SK-N-SH (cell line): ENCODE data around the gene ZDHHC24. TPM values are rescaled to one million over a fixed set of nuclear protein-coding genes. Genes with fewer than 3 reads are reported as not detected.

ENCODE experiments used
- CTCF ChIA-PET: fragments of 300-600, 350-600 bp; formaldehyde crosslinking; extraction: SDS; loops from one replicate; lab custom pipeline; 2021; lab: Yijun Ruan, JAX
- POLR2A ChIA-PET: fragments of 350-600 bp; sonication (Branson Sonifier 250); formaldehyde crosslinking; extraction: SDS; loops from one replicate; lab custom pipeline; 2020; ENCODE audit warnings: antibody characterized with exemption, inconsistent platforms; lab: Yijun Ruan, JAX
- DNase-seq: peaks from one replicate; pipeline ENCODE4 v3.0.0; 2012
- H2AFZ ChIP-seq: fragments of 200-600 bp; sonication (generic); 2 replicates; pipeline ENCODE4 v1.8.1; 2016; ENCODE audit warnings: antibody characterized with exemption, mild to moderate bottlenecking, low read depth
- H3F3A ChIP-seq: fragments of 200-600 bp; sonication (generic); replicated peaks from 2 replicates; pipeline ENCODE3; 2016; ENCODE audit warnings: antibody characterized with exemption, mild to moderate bottlenecking; ENCODE audit not compliant: insufficient read depth
- H3K27ac ChIP-seq, 2 experiments: fragments of 200-500 bp in 1 of 2; fragments of 200-600 bp in 1 of 2; sonication (Bioruptor generic) in 1 of 2; sonication (generic), shearing (Covaris generic) in 1 of 2; 2 replicates each; pipeline versions ENCODE4 v1.5.1 to v1.6.1; 2014 to 2016; ENCODE audit warnings: low read depth in 2 of 2, inconsistent platforms in 1 of 2, low read length in 1 of 2, mild to moderate bottlenecking in 1 of 2, mixed read lengths in 1 of 2
- H3K27me3 ChIP-seq: fragments of 200-600 bp; sonication (generic), shearing (Covaris generic); 2 replicates; pipeline ENCODE4 v1.6.1; 2016; ENCODE audit warnings: mixed run types; ENCODE audit not compliant: insufficient read depth
- H3K36me3 ChIP-seq, 2 experiments: fragments of 200-500 bp in 1 of 2; fragments of 200-600 bp in 1 of 2; sonication (Bioruptor generic) in 1 of 2; sonication (generic) in 1 of 2; replicated peaks in 1 of 2; 2 replicates each; pipeline versions ENCODE3 to v1.5.1; 2014 to 2016; ENCODE audit warnings: low read length in 1 of 2, mild to moderate bottlenecking in 1 of 2; ENCODE audit not compliant: insufficient read depth in 2 of 2, control insufficient read depth in 1 of 2
- H3K4me1 ChIP-seq, 2 experiments: fragments of 200-500 bp in 1 of 2; fragments of 200-600 bp in 1 of 2; sonication (Bioruptor generic) in 1 of 2; sonication (generic), shearing (Covaris generic) in 1 of 2; 2 replicates each; pipeline versions ENCODE4 v1.5.1 to v1.6.1; 2014 to 2016; ENCODE audit warnings: low read depth in 1 of 2, low read length in 1 of 2, mixed run types in 1 of 2; ENCODE audit not compliant: insufficient read depth in 2 of 2, control insufficient read depth in 1 of 2
- H3K4me2 ChIP-seq: fragments of 200-600 bp; sonication (generic), shearing (Covaris generic); 2 replicates; pipeline ENCODE4 v1.6.1; 2017; ENCODE audit warnings: mixed run types
- H3K4me3 ChIP-seq, 2 experiments: fragments of 200-500 bp in 1 of 2; fragments of 200-600 bp in 1 of 2; sonication (Bioruptor generic) in 1 of 2; sonication (generic), shearing (Covaris generic) in 1 of 2; 2 replicates each; pipeline versions ENCODE4 v1.5.1 to v1.8.1; 2014 to 2016; ENCODE audit warnings: low read depth in 2 of 2, inconsistent platforms in 1 of 2, low read length in 1 of 2, mild to moderate bottlenecking in 1 of 2, mixed read lengths in 1 of 2, moderate library complexity in 1 of 2
- H3K79me2 ChIP-seq: fragments of 200-600 bp; sonication (generic); 2 replicates; pipeline ENCODE4 v1.8.1; 2017; ENCODE audit warnings: mild to moderate bottlenecking; ENCODE audit not compliant: insufficient read depth
- H3K9ac ChIP-seq: fragments of 200-600 bp; sonication (generic); 2 replicates; pipeline ENCODE4 v1.6.1; 2017; ENCODE audit warnings: mixed run types
- H3K9me2 ChIP-seq: fragments of 200-600 bp; sonication (generic); 2 replicates; pipeline ENCODE4 v1.6.1; 2017; ENCODE audit warnings: mixed run types
- H3K9me3 ChIP-seq: fragments of 200-600 bp; sonication (generic); 2 replicates; pipeline ENCODE4 v1.6.1; 2017; ENCODE audit warnings: mixed run types, mild to moderate bottlenecking, moderate library complexity
- H4K20me1 ChIP-seq: fragments of 200-600 bp; sonication (generic); 2 replicates; pipeline ENCODE4 v1.6.1; 2017; ENCODE audit warnings: mild to moderate bottlenecking, mixed run types; ENCODE audit not compliant: insufficient read depth
- CHD2 ChIP-seq: fragments of 150-350 bp; IDR thresholded peaks from 2 replicates; pipeline ENCODE4 v1.6.1; 2018; ENCODE audit warnings: low read length; ENCODE audit not compliant: partially characterized antibody
- EP300 ChIP-seq, 2 experiments: IDR thresholded peaks; 2 replicates each; pipeline versions ENCODE4 v1.4.0 to v1.6.1; 2012; ENCODE audit warnings: borderline replicate concordance in 1 of 2, low read depth in 1 of 2, low read length in 1 of 2
- EZH2phosphoT487 ChIP-seq: fragments of 200-600 bp; sonication (generic); IDR thresholded peaks from 2 replicates; pipeline ENCODE4 v1.6.1; 2017; ENCODE audit warnings: low read depth, mixed run types, mild to moderate bottlenecking, antibody characterized with exemption, moderate library complexity, borderline replicate concordance
- FOXJ3 ChIP-seq: sonication (generic); formaldehyde crosslinking; IDR thresholded peaks from 2 replicates; pipeline ENCODE4 v1.5.1; 2020; ENCODE audit warnings: mild to moderate bottlenecking, missing genetic modification reagents
- MEF2A ChIP-seq: IDR thresholded peaks from 2 replicates; pipeline ENCODE4 v1.4.0; 2012; ENCODE audit warnings: low read depth, borderline replicate concordance
- POLR2AphosphoS5 ChIP-seq: IDR thresholded peaks from 2 replicates; pipeline ENCODE4 v1.6.1; 2012; ENCODE audit warnings: low read depth, low read length
- RCOR1 ChIP-seq: fragments of 150-350 bp; IDR thresholded peaks from 2 replicates; pipeline ENCODE4 v1.6.1; 2017; ENCODE audit warnings: antibody characterized with exemption, low read length
- RFX5 ChIP-seq: IDR thresholded peaks from 2 replicates; pipeline ENCODE4 v1.6.1; 2012; ENCODE audit warnings: mild to moderate bottlenecking, improper control_type of control experiment, low read length
- RXRA ChIP-seq: IDR thresholded peaks from 2 replicates; pipeline ENCODE4 v1.4.0; 2012; ENCODE audit warnings: low read depth, mild to moderate bottlenecking, borderline replicate concordance
- SIN3A ChIP-seq: IDR thresholded peaks from 2 replicates; pipeline ENCODE4 v1.6.1; 2012; ENCODE audit warnings: low read depth, mild to moderate bottlenecking, low read length, moderate library complexity, borderline replicate concordance
- TCF12 ChIP-seq: IDR thresholded peaks from 2 replicates; pipeline ENCODE4 v1.4.0; 2012
- WGBS: methylation state at CpG from one replicate; pipeline ENCODE4 v1.1.6; 2017; ENCODE audit warnings: low lambda C conversion rate; 5-methylcytosine and 5-hydroxymethylcytosine counted together
- polyA plus RNA-seq, 3 experiments: library from polyadenylated mRNA; depleted of rRNA; stranded (reverse); fragments of >200 nt; gene quantifications; 2 replicates each; pipeline ENCODE4 v1.2.3, GENCODE V29; 2012
- TF ChIP-seq, protein P1 (sequence below): fragments of 150-350 bp; IDR thresholded peaks from 2 replicates; pipeline ENCODE4 v1.6.1; 2017; ENCODE audit warnings: antibody characterized with exemption, low read length, low read depth, borderline replicate concordance
- TF ChIP-seq, protein P2 (sequence below): IDR thresholded peaks from 2 replicates; pipeline ENCODE4; 2012
- TF ChIP-seq, protein P3 (sequence below): fragments of 150-350 bp; IDR thresholded peaks from 2 replicates; pipeline ENCODE4 v1.6.1; 2016; ENCODE audit warnings: mild to moderate bottlenecking, low read depth, low read length
- TF ChIP-seq, protein P4 (sequence below): IDR thresholded peaks from 2 replicates; pipeline ENCODE4 v1.6.1; 2012; ENCODE audit warnings: mild to moderate bottlenecking, low read depth, low read length, moderate library complexity

The ZDHHC24 gene
- polyA plus RNA-seq, 1 of the 3 experiments (the other 2 are of a cell fraction): 13.1 TPM

DNA sequence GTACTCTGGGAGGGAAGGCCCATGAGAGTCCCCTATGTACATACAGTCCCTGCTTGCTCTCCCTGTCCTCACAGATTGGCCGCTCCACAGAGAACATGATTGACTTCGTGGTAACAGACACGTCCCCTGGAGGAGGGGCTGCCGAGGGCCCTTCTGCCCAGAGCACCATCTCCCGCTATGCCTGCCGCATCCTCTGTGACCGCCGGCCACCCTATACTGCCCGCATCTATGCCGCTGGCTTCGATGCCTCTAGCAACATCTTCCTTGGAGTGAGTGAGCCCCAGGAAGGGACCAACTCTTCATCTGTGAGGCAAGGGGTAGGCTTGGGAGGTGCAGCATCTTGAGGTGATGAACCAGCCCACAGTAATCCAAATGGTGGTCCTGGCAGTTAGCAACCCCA lies 72.7 kb downstream of the ZDHHC24 start:
- H3K27ac ChIP-seq: no peak overlapping the region
- H3K79me2 ChIP-seq: no peaks in the 10 kb centered on the region
- H3K9me2 ChIP-seq: no peaks in the 10 kb centered on the region
- WGBS: 93% methylated on average over 11 of the region's 11 CpGs
- H3K9ac ChIP-seq: no peak overlapping the region
- TF ChIP-seq POLR2AphosphoS5: no peak
- no peak overlapping the region for H3K4me2 ChIP-seq
- H3K4me3 ChIP-seq: no peak overlapping the region
- H4K20me1 ChIP-seq: no peaks in the 10 kb centered on the region
- no peaks in the 10 kb centered on the region for H3K27me3 ChIP-seq
- H2AFZ ChIP-seq: no peak overlapping the region
- no peaks in the 10 kb centered on the region for H3F3A ChIP-seq
- POLR2A ChIA-PET: no interaction called here
- H3K9me3 ChIP-seq: no peaks in the 10 kb centered on the region
- DNase-seq: no peak
- CTCF ChIA-PET: interaction anchor here (2.5 kb wide), 1 partner anchor 87 kb away, joined by 7 read pairs; no protein-coding TSS in a partner anchor
- peaks cover 0 to under 1% of the 10 kb centered on the region in 2 experiments; a peak in 1 of 4 replicates for H3K4me1 ChIP-seq
- peaks cover 6 to 23% of the 10 kb centered on the region in 2 experiments for H3K36me3 ChIP-seq

DNA sequence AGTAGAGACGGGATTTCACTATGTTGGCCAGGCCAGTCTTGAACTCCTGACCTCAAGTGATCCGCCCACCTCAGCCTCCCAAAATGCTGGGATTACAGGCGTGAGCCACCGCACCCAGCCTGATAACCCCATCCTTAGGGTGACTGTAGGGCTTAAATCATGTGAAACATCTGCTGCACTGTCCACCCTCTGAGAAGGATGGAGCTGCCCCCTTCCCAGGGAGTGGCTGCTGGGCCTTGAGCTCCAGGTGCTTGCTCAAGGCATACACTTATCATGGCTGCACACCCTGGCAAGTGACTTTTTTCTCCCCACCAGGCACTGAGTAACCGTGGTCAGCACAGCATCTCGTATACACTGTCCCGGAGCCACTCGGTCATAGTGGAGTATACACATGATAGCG lies 73.8 kb downstream of the ZDHHC24 start:
- no peak overlapping the region for H2AFZ ChIP-seq
- no peak for DNase-seq
- CTCF ChIA-PET: interaction anchor here (2.5 kb wide), 1 partner anchor 85 kb away, joined by 7 read pairs; no protein-coding TSS in a partner anchor
- H3K4me2 ChIP-seq: no peak overlapping the region
- POLR2A ChIA-PET: no interaction called here
- H3K9me3 ChIP-seq: no peaks in the 10 kb centered on the region
- H3K27me3 ChIP-seq: no peaks in the 10 kb centered on the region
- peaks cover 5 to 10% of the 10 kb centered on the region in 2 experiments; a peak in 3 of 4 replicates for H3K4me1 ChIP-seq
- peaks cover 6 to 22% of the 10 kb centered on the region in 2 experiments for H3K36me3 ChIP-seq
- H3K9ac ChIP-seq: no peak overlapping the region
- no peaks in the 10 kb centered on the region for H3F3A ChIP-seq
- H3K4me3 ChIP-seq: no peak overlapping the region
- peaks cover 8% of the 10 kb centered on the region; the same call in 1 of the 2 replicates for H3K79me2 ChIP-seq
- no peaks in the 10 kb centered on the region for H4K20me1 ChIP-seq
- TF ChIP-seq SIN3A (no peak), CHD2 (no peak), RXRA (no peak), MEF2A (no peak), TCF12 (no peak), RCOR1 (no peak)
- TF ChIP-seq, protein P1, sequence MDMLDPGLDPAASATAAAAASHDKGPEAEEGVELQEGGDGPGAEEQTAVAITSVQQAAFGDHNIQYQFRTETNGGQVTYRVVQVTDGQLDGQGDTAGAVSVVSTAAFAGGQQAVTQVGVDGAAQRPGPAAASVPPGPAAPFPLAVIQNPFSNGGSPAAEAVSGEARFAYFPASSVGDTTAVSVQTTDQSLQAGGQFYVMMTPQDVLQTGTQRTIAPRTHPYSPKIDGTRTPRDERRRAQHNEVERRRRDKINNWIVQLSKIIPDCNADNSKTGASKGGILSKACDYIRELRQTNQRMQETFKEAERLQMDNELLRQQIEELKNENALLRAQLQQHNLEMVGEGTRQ: no peak
- TF ChIP-seq, protein P2, sequence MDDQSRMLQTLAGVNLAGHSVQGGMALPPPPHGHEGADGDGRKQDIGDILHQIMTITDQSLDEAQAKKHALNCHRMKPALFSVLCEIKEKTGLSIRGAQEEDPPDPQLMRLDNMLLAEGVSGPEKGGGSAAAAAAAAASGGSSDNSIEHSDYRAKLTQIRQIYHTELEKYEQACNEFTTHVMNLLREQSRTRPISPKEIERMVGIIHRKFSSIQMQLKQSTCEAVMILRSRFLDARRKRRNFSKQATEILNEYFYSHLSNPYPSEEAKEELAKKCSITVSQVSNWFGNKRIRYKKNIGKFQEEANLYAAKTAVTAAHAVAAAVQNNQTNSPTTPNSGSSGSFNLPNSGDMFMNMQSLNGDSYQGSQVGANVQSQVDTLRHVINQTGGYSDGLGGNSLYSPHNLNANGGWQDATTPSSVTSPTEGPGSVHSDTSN: no peak
- H3K9me2 ChIP-seq: no peaks in the 10 kb centered on the region
- WGBS: 95% methylated on average over 9 of the region's 9 CpGs
- no peak overlapping the region for H3K27ac ChIP-seq

DNA sequence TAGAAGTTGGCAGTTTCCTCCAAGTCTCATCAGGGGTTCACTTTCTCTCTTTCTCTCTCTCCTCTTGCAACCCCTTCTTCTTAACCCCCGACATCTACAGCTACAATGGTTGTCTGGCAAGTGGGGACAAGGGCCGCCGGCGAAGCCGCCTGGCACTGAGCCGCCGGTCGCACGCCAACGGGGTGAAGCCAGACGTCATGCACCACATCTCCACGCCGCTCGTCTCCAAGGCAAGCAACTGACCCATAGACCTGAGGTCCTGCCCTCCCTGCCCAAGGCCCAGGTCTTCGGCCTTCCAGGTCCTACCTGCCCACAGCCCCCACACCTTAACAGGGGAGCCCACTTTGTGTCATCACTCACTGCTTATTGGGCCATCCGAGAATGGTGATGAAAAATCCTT lies 74.7 kb downstream of the ZDHHC24 start:
- POLR2A ChIA-PET: interaction anchor here (2.7 kb wide), 1 partner anchor 8 kb away, joined by 17 read pairs; the partner anchor contains the start of gene DPP3
- Histone ChIP-seq H3F3A (no peaks in the 10 kb centered on the region), H3K4me2 (no peak overlapping the region)
- no peak for TF ChIP-seq RFX5
- no peak for TF ChIP-seq SIN3A
- TF ChIP-seq FOXJ3 (CRISPR knock-in tag): no peak
- TF ChIP-seq, protein P3, sequence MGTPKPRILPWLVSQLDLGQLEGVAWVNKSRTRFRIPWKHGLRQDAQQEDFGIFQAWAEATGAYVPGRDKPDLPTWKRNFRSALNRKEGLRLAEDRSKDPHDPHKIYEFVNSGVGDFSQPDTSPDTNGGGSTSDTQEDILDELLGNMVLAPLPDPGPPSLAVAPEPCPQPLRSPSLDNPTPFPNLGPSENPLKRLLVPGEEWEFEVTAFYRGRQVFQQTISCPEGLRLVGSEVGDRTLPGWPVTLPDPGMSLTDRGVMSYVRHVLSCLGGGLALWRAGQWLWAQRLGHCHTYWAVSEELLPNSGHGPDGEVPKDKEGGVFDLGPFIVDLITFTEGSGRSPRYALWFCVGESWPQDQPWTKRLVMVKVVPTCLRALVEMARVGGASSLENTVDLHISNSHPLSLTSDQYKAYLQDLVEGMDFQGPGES: no peak
- no peak for TF ChIP-seq EZH2phosphoT487
- TF ChIP-seq MEF2A: no peak
- TF ChIP-seq, protein P4, sequence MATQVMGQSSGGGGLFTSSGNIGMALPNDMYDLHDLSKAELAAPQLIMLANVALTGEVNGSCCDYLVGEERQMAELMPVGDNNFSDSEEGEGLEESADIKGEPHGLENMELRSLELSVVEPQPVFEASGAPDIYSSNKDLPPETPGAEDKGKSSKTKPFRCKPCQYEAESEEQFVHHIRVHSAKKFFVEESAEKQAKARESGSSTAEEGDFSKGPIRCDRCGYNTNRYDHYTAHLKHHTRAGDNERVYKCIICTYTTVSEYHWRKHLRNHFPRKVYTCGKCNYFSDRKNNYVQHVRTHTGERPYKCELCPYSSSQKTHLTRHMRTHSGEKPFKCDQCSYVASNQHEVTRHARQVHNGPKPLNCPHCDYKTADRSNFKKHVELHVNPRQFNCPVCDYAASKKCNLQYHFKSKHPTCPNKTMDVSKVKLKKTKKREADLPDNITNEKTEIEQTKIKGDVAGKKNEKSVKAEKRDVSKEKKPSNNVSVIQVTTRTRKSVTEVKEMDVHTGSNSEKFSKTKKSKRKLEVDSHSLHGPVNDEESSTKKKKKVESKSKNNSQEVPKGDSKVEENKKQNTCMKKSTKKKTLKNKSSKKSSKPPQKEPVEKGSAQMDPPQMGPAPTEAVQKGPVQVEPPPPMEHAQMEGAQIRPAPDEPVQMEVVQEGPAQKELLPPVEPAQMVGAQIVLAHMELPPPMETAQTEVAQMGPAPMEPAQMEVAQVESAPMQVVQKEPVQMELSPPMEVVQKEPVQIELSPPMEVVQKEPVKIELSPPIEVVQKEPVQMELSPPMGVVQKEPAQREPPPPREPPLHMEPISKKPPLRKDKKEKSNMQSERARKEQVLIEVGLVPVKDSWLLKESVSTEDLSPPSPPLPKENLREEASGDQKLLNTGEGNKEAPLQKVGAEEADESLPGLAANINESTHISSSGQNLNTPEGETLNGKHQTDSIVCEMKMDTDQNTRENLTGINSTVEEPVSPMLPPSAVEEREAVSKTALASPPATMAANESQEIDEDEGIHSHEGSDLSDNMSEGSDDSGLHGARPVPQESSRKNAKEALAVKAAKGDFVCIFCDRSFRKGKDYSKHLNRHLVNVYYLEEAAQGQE: no peak
- no peak for TF ChIP-seq EP300 (IDR thresholded peaks at IDR 0.05; ENCODE audit: borderline replicate concordance in 1 of 2, low read depth in 1 of 2, low read length in 1 of 2)

More for the DNA sequence above, 74.7 kb downstream of the ZDHHC24 start:
- H3K79me2 ChIP-seq: peaks cover 8% of the 10 kb centered on the region; the same call in 1 of the 2 replicates
- H3K4me3 ChIP-seq: no peak overlapping the region
- no peak overlapping the region for H2AFZ ChIP-seq
- H3K9me2 ChIP-seq: no peaks in the 10 kb centered on the region
- CTCF ChIA-PET: no interaction called here
- no peaks in the 10 kb centered on the region for H3K9me3 ChIP-seq
- H4K20me1 ChIP-seq: no peaks in the 10 kb centered on the region
- peaks cover 5 to 10% of the 10 kb centered on the region in 2 experiments; a peak in 3 of 4 replicates for H3K4me1 ChIP-seq
- H3K27me3 ChIP-seq: no peaks in the 10 kb centered on the region
- peaks cover 6 to 20% of the 10 kb centered on the region in 2 experiments for H3K36me3 ChIP-seq
- H3K9ac ChIP-seq: no peak overlapping the region
- no peak for DNase-seq
- H3K27ac ChIP-seq: no peak overlapping the region
- 96% methylated on average over 16 of the region's 16 CpGs for WGBS
